Astrocyte (in vitro differentiated cells and primary cell): ENCODE measurements around the gene ADARB2.

Source experiments
- EZH2 ChIP-seq: IDR thresholded peaks from 2 replicates; pipeline ENCODE4 v1.6.1; 2012; ENCODE audit warnings: mild to moderate bottlenecking, low read length, inconsistent platforms; ENCODE audit not compliant: insufficient read depth
- TF ChIP-seq, protein P1 (sequence below): IDR thresholded peaks from 2 replicates; pipeline ENCODE4 v1.5.1; 2011; ENCODE audit warnings: low read depth, mild to moderate bottlenecking, inconsistent platforms, low read length, moderate library complexity; ENCODE audit not compliant: insufficient read depth

DNA sequence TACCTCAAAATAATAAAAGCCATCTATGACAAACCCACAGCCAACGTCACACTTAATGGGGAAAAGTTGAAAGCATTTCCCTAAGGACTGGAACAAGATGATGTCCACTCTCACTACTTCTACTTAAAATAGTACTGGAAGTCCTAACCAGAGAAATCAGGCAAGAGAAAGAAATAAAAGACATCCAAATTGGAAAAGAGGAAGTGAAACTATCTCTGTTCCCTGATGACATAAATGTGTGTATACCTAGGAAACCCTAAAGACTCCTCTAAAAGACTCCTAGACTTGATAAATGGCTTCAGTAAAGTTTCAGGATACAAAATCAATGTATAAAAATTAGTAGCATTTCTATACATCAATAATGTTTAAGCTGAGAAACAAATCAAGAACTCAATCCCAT lies 367.0 kb downstream of the ADARB2 start:
- TF ChIP-seq, protein P1, sequence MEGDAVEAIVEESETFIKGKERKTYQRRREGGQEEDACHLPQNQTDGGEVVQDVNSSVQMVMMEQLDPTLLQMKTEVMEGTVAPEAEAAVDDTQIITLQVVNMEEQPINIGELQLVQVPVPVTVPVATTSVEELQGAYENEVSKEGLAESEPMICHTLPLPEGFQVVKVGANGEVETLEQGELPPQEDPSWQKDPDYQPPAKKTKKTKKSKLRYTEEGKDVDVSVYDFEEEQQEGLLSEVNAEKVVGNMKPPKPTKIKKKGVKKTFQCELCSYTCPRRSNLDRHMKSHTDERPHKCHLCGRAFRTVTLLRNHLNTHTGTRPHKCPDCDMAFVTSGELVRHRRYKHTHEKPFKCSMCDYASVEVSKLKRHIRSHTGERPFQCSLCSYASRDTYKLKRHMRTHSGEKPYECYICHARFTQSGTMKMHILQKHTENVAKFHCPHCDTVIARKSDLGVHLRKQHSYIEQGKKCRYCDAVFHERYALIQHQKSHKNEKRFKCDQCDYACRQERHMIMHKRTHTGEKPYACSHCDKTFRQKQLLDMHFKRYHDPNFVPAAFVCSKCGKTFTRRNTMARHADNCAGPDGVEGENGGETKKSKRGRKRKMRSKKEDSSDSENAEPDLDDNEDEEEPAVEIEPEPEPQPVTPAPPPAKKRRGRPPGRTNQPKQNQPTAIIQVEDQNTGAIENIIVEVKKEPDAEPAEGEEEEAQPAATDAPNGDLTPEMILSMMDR, result no peak
- no peak for TF ChIP-seq EZH2
